GM18511 (cell line): ENCODE data around the gene C6orf15.
"Not testable (repeated sequence)": the region's sequence is repeated elsewhere in the genome, so short reads cannot be mapped to it uniquely, and the experiment has no call there.

Experiments
- ATAC-seq: cut with Tn5 transposase; IDR thresholded peaks from one replicate; pipeline ENCODE4 v1.9.1; 2021; ENCODE audit warnings: mild to moderate bottlenecking, moderate library complexity; ENCODE audit not compliant: unreplicated experiment

The C6orf15 gene

GRCh38 chr6:31070711-31071197 lies 41.6 kb downstream of the C6orf15 start:
- no peak for ATAC-seq

GRCh38 chr6:31068669-31069340 lies 43.6 kb downstream of the C6orf15 start:
- ATAC-seq: no peak

- ATAC-seq: not testable (repeated sequence)
These were observed 44.3 kb downstream of the C6orf15 start for GRCh38 chr6:31067891-31068668.

- not testable (repeated sequence) for ATAC-seq
These were observed 45.3 kb downstream of the C6orf15 start for GRCh38 chr6:31067028-31067427.

- ATAC-seq: no peak
These were observed 46.8 kb downstream of the C6orf15 start for GRCh38 chr6:31065556-31065955.

- ATAC-seq: no peak
These were observed 48.4 kb downstream of the C6orf15 start for GRCh38 chr6:31063906-31064435.
